CD14-positive monocyte (primary cell): ENCODE data around the gene RNF215. TPM values are rescaled to one million over a fixed set of nuclear protein-coding genes. Genes with fewer than 3 reads are reported as not detected.

Experiments used
- DNase-seq, 3 donors: peaks; one replicate each; pipeline ENCODE4 v3.0.0-alpha.2; 2011 to 2022
- H2AFZ ChIP-seq: 2 replicates; pipeline ENCODE4 v1.6.0; 2012; ENCODE audit warnings: mild to moderate bottlenecking, low read depth, low read length, inconsistent platforms; ENCODE audit not compliant: insufficient read depth, poor library complexity, severe bottlenecking
- H3K27ac ChIP-seq, 2 donors: 1 replicate in 1 of 2; 2 replicates in 1 of 2; pipeline ENCODE4 v1.5.1; 2012 to 2013; ENCODE audit warnings: low read length in 2 of 2, control low read depth in 1 of 2, inconsistent platforms in 1 of 2, low read depth in 1 of 2, mild to moderate bottlenecking in 1 of 2
- H3K27me3 ChIP-seq, 2 donors: one replicate each; pipeline versions ENCODE4 v1.6.0 to v1.6.1; 2011 to 2013; ENCODE audit warnings: low read length in 2 of 2; ENCODE audit not compliant: control insufficient read depth in 2 of 2, insufficient read depth in 2 of 2
- H3K36me3 ChIP-seq, 2 donors: replicated peaks in 1 of 2; 1 replicate in 1 of 2; 2 replicates in 1 of 2; pipeline versions ENCODE4 v1.5.1 to v1.6.1; 2012 to 2013; ENCODE audit warnings: low read length in 2 of 2, control low read depth in 1 of 2, inconsistent platforms in 1 of 2, mild to moderate bottlenecking in 1 of 2; ENCODE audit not compliant: insufficient read depth in 2 of 2, control insufficient read depth in 1 of 2
- H3K4me1 ChIP-seq, 2 donors: 1 replicate in 1 of 2; 2 replicates in 1 of 2; pipeline versions ENCODE4 v1.5.1 to v1.6.1; 2012 to 2013; ENCODE audit warnings: low read length in 2 of 2, control low read depth in 1 of 2, inconsistent platforms in 1 of 2, mild to moderate bottlenecking in 1 of 2, moderate library complexity in 1 of 2; ENCODE audit not compliant: insufficient read depth in 2 of 2, control insufficient read depth in 1 of 2
- H3K4me2 ChIP-seq: replicated peaks from 2 replicates; pipeline ENCODE3; 2012; ENCODE audit warnings: low read length, moderate library complexity, mild to moderate bottlenecking; ENCODE audit not compliant: poor library complexity, severe bottlenecking; ENCODE audit errors: extremely low read depth
- H3K4me3 ChIP-seq, 3 experiments: fragments of 200-600 bp in 1 of 3; sonication (generic) in 1 of 3; replicated peaks in 1 of 3; 1 replicate in 2 of 3; 2 replicates in 1 of 3; pipeline ENCODE4 v1.5.1; 2011 to 2013; ENCODE audit warnings: low read length in 3 of 3, mild to moderate bottlenecking in 3 of 3, control low read depth in 2 of 3, low read depth in 2 of 3, inconsistent platforms in 1 of 3, moderate library complexity in 1 of 3
- H3K79me2 ChIP-seq: 2 replicates; pipeline ENCODE4 v1.6.0; 2012; ENCODE audit warnings: mild to moderate bottlenecking, control low read depth, inconsistent platforms, low read length, moderate library complexity; ENCODE audit not compliant: insufficient read depth
- H3K9ac ChIP-seq: 2 replicates; pipeline ENCODE4 v1.6.0; 2017; ENCODE audit warnings: low read length, mild to moderate bottlenecking; ENCODE audit not compliant: insufficient read depth, poor library complexity, severe bottlenecking
- H3K9me3 ChIP-seq, 2 donors: replicated peaks in 1 of 2; 1 replicate in 1 of 2; 2 replicates in 1 of 2; pipeline versions ENCODE4 v1.5.1 to v1.6.1; 2012 to 2013; ENCODE audit warnings: low read length in 2 of 2, control low read depth in 1 of 2; ENCODE audit not compliant: control insufficient read depth in 1 of 2, insufficient read depth in 1 of 2
- H4K20me1 ChIP-seq: 2 replicates; pipeline ENCODE4 v1.6.0; 2012; ENCODE audit warnings: mild to moderate bottlenecking, low read length, control low read depth, moderate library complexity; ENCODE audit not compliant: insufficient read depth
- H3K27ac Mint-ChIP-seq, 7 donors: one replicate each; pipeline ENCODE4 v1.8.0; 2020; ENCODE audit warnings: mild to moderate bottlenecking in 7 of 7, mixed read lengths in 7 of 7, moderate library complexity in 6 of 7, inconsistent platforms in 2 of 7
- H3K27me3 Mint-ChIP-seq, 3 donors: one replicate each; pipeline ENCODE4 v1.8.0; 2021 to 2022; ENCODE audit warnings: low read depth in 3 of 3, mild to moderate bottlenecking in 3 of 3, mixed read lengths in 3 of 3, moderate library complexity in 3 of 3, inconsistent platforms in 1 of 3
- H3K36me3 Mint-ChIP-seq, 2 donors: one replicate each; pipeline ENCODE4 v1.8.0; 2020; ENCODE audit warnings: mixed read lengths in 2 of 2, inconsistent platforms in 1 of 2, mild to moderate bottlenecking in 1 of 2
- H3K4me1 Mint-ChIP-seq: one replicate; pipeline ENCODE4 v1.8.0; 2020; ENCODE audit warnings: mild to moderate bottlenecking, mixed read lengths
- H3K4me3 Mint-ChIP-seq, 2 donors: one replicate each; pipeline ENCODE4 v1.8.0; 2020; ENCODE audit warnings: mild to moderate bottlenecking in 2 of 2, mixed read lengths in 2 of 2, moderate library complexity in 1 of 2
- H3K9me3 Mint-ChIP-seq, 7 donors: one replicate each; pipeline ENCODE4 v1.8.0; 2020 to 2022; ENCODE audit warnings: mixed read lengths in 7 of 7, mild to moderate bottlenecking in 6 of 7, moderate library complexity in 6 of 7, inconsistent platforms in 2 of 7
- CTCF ChIP-seq: fragments of 200-600 bp; IDR thresholded peaks from one replicate; pipeline ENCODE4 v1.8.0; 2022; ENCODE audit warnings: antibody characterized with exemption, mild to moderate bottlenecking
- WGBS: methylation state at CpG from one replicate; pipeline ENCODE4 v1.1.5; 2013; ENCODE audit warnings: missing lambda C conversion rate; ENCODE audit not compliant: insufficient coverage; 5-methylcytosine and 5-hydroxymethylcytosine counted together
- intact Hi-C, 2 donors: fragments of 100-400 bp; cut with micrococcal nuclease; formaldehyde crosslinking; loops; one replicate each; pipeline versions ENCODE4 v1.15.0 to v1.15.1; 2023
- polyA plus RNA-seq, 3 donors: library from polyadenylated mRNA; depleted of rRNA in 1 of 3; unstranded in 2 of 3; stranded (reverse) in 1 of 3; fragments of 300-500 nt in 2 of 3; fragments of >200 nt in 1 of 3; fragmentation: Illumina TruSeq in 2 of 3; gene quantifications; 1 replicate in 2 of 3; 2 replicates in 1 of 3; pipeline ENCODE4 v1.2.3, GENCODE V29; 2012 to 2021

Gene RNF215
- polyA plus RNA-seq, 3 donors: 0.26 to 12.2 (median 0.42) TPM

- Histone ChIP-seq H3K27me3 (no peaks in the 10 kb centered on the region), H4K20me1 (peaks cover 98% of the 10 kb centered on the region), H3K9me3 (no peaks in the 10 kb centered on the region), H3K79me2 (peaks cover 88% of the 10 kb centered on the region), H3K4me2 (no peak overlapping the region), H2AFZ (no peak overlapping the region), H3K36me3 (peaks cover 69 to 78% of the 10 kb centered on the region in 2 donors), H3K4me3 (no peak overlapping the region), H3K9ac (no peak overlapping the region), H3K27ac (no peak overlapping the region), H3K4me1 (peaks cover 19 to 21% of the 10 kb centered on the region in 2 donors)
- H3K27ac Mint-ChIP-seq: peak overlapping the region in 6 of 7 donors; percentile 6 to 54 (median 34)
- peaks cover 0 to 3% (median 0%) of the 10 kb centered on the region in 3 donors for H3K27me3 Mint-ChIP-seq
- peaks cover 64 to 83% of the 10 kb centered on the region in 2 donors for H3K36me3 Mint-ChIP-seq
- no peaks in the 10 kb centered on the region for H3K9me3 Mint-ChIP-seq
- WGBS: 97% methylated on average over 3 of the region's 3 CpGs
- no peak overlapping the region for H3K4me3 Mint-ChIP-seq
- DNase-seq: no peak
- peaks cover 25% of the 10 kb centered on the region for H3K4me1 Mint-ChIP-seq
- no peak for TF ChIP-seq CTCF
- intact Hi-C loops: loop anchor here in 1 of 2 donors (10.0 kb wide), 1 partner anchor 46 kb away; no protein-coding TSS in a partner anchor
These were observed 36.0 kb downstream of the RNF215 start for GRCh38 chr22:30351226-30351625.

- intact Hi-C loops: no loop called here
- H3K4me3 ChIP-seq: no peak overlapping the region
- H3K27me3 ChIP-seq: no peaks in the 10 kb centered on the region
- H3K4me1 ChIP-seq: no peaks in the 10 kb centered on the region
- TF ChIP-seq CTCF: no peak
- 96% methylated on average over 3 of the region's 4 CpGs for WGBS
- peaks cover 82 to 98% of the 10 kb centered on the region in 2 donors for H3K36me3 Mint-ChIP-seq
- no peak overlapping the region for H3K9ac ChIP-seq
- peaks cover 0 to 1% (median 0%) of the 10 kb centered on the region in 3 donors for H3K27me3 Mint-ChIP-seq
- H3K9me3 ChIP-seq: no peaks in the 10 kb centered on the region
- H3K9me3 Mint-ChIP-seq: peaks cover 0 to 2% (median 0%) of the 10 kb centered on the region in 7 donors
- no peak overlapping the region for H3K27ac ChIP-seq
- H4K20me1 ChIP-seq: peaks cover 96% of the 10 kb centered on the region
- peaks cover 91 to 98% of the 10 kb centered on the region in 2 donors for H3K36me3 ChIP-seq
- peaks cover 2% of the 10 kb centered on the region for H3K4me1 Mint-ChIP-seq
- no peak overlapping the region for H3K27ac Mint-ChIP-seq
- H3K4me2 ChIP-seq: no peak overlapping the region
- no peak overlapping the region for H2AFZ ChIP-seq
- DNase-seq: no peak
- no peak overlapping the region for H3K4me3 Mint-ChIP-seq
- H3K79me2 ChIP-seq: peaks cover 63% of the 10 kb centered on the region
These were observed 38.4 kb downstream of the RNF215 start for GRCh38 chr22:30348809-30349208.
